ENCODE measurements around the gene S100A5. TPM values are rescaled to one million over a fixed set of nuclear protein-coding genes. Genes with fewer than 3 reads are reported as not detected.
"Not testable (repeated sequence)": the region's sequence is repeated elsewhere in the genome, so short reads cannot be mapped to it uniquely, and the experiment has no call there.

Gene S100A5
- total RNA-seq, 1 experiment from 2014 or later = 1.3 TPM

- peak; percentile 99 for DNase-seq (ENCODE audit: low read depth)
These were observed 26.0 kb upstream of the S100A5 start for GRCh38 chr1:153566414-153567371.

GRCh38 chr1:153565529-153566374 lies 25.0 kb upstream of the S100A5 start, which contains the start of gene S100A2:
S100A2 (minus strand) TSS chr1:153565844; CDS start chr1:153563877, 1,967 bp downstream.
- DNase-seq (ENCODE audit: low read depth) = peak; percentile 97

GRCh38 chr1:153563991-153564390 lies 23.3 kb upstream of the S100A5 start:
- no peak for DNase-seq (ENCODE audit: low read depth)

GRCh38 chr1:153563483-153563901 lies 22.8 kb upstream of the S100A5 start:
- no peak for DNase-seq (ENCODE audit: low read depth)

GRCh38 chr1:153562021-153562420 lies 21.3 kb upstream of the S100A5 start:
- not testable (repeated sequence) for DNase-seq (ENCODE audit: low read depth)

GRCh38 chr1:153561466-153561985 lies 20.8 kb upstream of the S100A5 start:
- no peak for DNase-seq (ENCODE audit: low read depth)

- no peak for DNase-seq (ENCODE audit: low read depth)
These were observed 20.2 kb upstream of the S100A5 start for GRCh38 chr1:153560771-153561465.

- no peak for DNase-seq (ENCODE audit: low read depth)
These were observed 19.5 kb upstream of the S100A5 start for GRCh38 chr1:153560241-153560640.

- DNase-seq (ENCODE audit: low read depth) = no peak
These were observed 17.1 kb upstream of the S100A5 start for GRCh38 chr1:153557877-153558276.

- DNase-seq (ENCODE audit: low read depth) = no peak
These were observed 15.6 kb upstream of the S100A5 start for GRCh38 chr1:153556348-153556747.

GRCh38 chr1:153553830-153554541 lies 13.3 kb upstream of the S100A5 start:
- no peak for DNase-seq (ENCODE audit: low read depth)

- no peak for DNase-seq (ENCODE audit: low read depth)
These were observed 12.4 kb upstream of the S100A5 start for GRCh38 chr1:153553096-153553495.

GRCh38 chr1:153552335-153552734 lies 11.6 kb upstream of the S100A5 start:
- DNase-seq (ENCODE audit: low read depth) = no peak

- no peak for DNase-seq (ENCODE audit: low read depth)
These were observed 10.2 kb upstream of the S100A5 start for GRCh38 chr1:153550827-153551500.

- DNase-seq (ENCODE audit: low read depth) = no peak
These were observed 9.6 kb upstream of the S100A5 start for GRCh38 chr1:153550398-153550758.

- DNase-seq (ENCODE audit: low read depth) = no peak
These were observed 9.1 kb upstream of the S100A5 start for GRCh38 chr1:153549741-153550397.

- DNase-seq (ENCODE audit: low read depth) = peak; percentile 97
These were observed 8.3 kb upstream of the S100A5 start, which contains the start of gene S100A3 for GRCh38 chr1:153548722-153549688. S100A3 (minus strand) TSS chr1:153549258; CDS start chr1:153548485, 773 bp downstream.
